GM23338 (cell line): ENCODE results near the gene IFNE. TPM values are rescaled to one million over a fixed set of nuclear protein-coding genes. Genes with fewer than 3 reads are reported as not detected.
A peak's percentile ranks its signal among the peaks of the same experiment; 100 is the strongest.

Experiments used
- ATAC-seq: fragments of 200-7000 bp; cut with Tn5 transposase; 3 replicates; pipeline ENCODE4 v1.9.1; 2020
- DNase-seq: peaks from one replicate; pipeline ENCODE4 v3.0.0-alpha.2; 2015; ENCODE audit warnings: low spot score
- H2AFZ ChIP-seq: fragments of 200-600 bp; sonication (generic); 2 replicates; pipeline ENCODE4 v1.8.0; 2016; ENCODE audit warnings: antibody characterized with exemption, mild to moderate bottlenecking, moderate library complexity
- H3F3A ChIP-seq: fragments of 200-600 bp; sonication (generic); replicated peaks from 2 replicates; pipeline ENCODE4 v1.8.0; 2017; ENCODE audit warnings: antibody characterized with exemption, mixed run types, low read depth
- H3K27ac ChIP-seq: fragments of 200-600 bp; sonication (generic); 2 replicates; pipeline ENCODE4 v1.6.1; 2016; ENCODE audit warnings: low read depth
- H3K27me3 ChIP-seq: fragments of 200-600 bp; sonication (generic); 2 replicates; pipeline ENCODE4 v1.8.0; 2016; ENCODE audit warnings: mild to moderate bottlenecking, mixed run types, moderate library complexity; ENCODE audit not compliant: insufficient read depth
- H3K36me3 ChIP-seq: fragments of 200-600 bp; sonication (generic); 2 replicates; pipeline ENCODE4 v1.8.0; 2016; ENCODE audit warnings: mild to moderate bottlenecking; ENCODE audit not compliant: insufficient read depth
- H3K4me1 ChIP-seq: fragments of 200-600 bp; sonication (generic); 2 replicates; pipeline ENCODE4 v1.8.0; 2016; ENCODE audit warnings: mild to moderate bottlenecking, moderate library complexity; ENCODE audit not compliant: insufficient read depth
- H3K4me2 ChIP-seq: fragments of 200-600 bp; sonication (generic); 2 replicates; pipeline ENCODE4 v1.7.1; 2017; ENCODE audit warnings: mixed run types
- H3K4me3 ChIP-seq: fragments of 200-600 bp; sonication (generic); 2 replicates; pipeline ENCODE4 v1.6.1; 2016; ENCODE audit warnings: mixed run types
- H3K79me2 ChIP-seq: fragments of 200-600 bp; sonication (generic); replicated peaks from 2 replicates; pipeline ENCODE4 v1.8.0; 2017; ENCODE audit warnings: mild to moderate bottlenecking; ENCODE audit not compliant: insufficient read depth
- H3K9me2 ChIP-seq: fragments of 200-600 bp; sonication (generic); 2 replicates; pipeline ENCODE4 v1.8.0; 2017; ENCODE audit not compliant: insufficient read depth
- H4K20me1 ChIP-seq: fragments of 200-600 bp; sonication (generic); replicated peaks from 2 replicates; pipeline ENCODE4 v1.8.0; 2017; ENCODE audit warnings: mild to moderate bottlenecking; ENCODE audit not compliant: insufficient read depth
- H3K27ac Mint-ChIP-seq: 2 replicates; pipeline ENCODE4 v1.8.0; 2020; ENCODE audit warnings: inconsistent platforms, mild to moderate bottlenecking, moderate library complexity, mixed read lengths
- H3K27me3 Mint-ChIP-seq: 3 replicates; pipeline ENCODE4 v1.8.0; 2022; ENCODE audit warnings: low read depth, mild to moderate bottlenecking, moderate library complexity, mixed read lengths, inconsistent platforms; ENCODE audit not compliant: insufficient read depth, poor library complexity
- H3K36me3 Mint-ChIP-seq: 3 replicates; pipeline ENCODE4 v1.8.0; 2021; ENCODE audit warnings: low read depth, mild to moderate bottlenecking, inconsistent platforms, moderate library complexity, mixed read lengths
- H3K4me1 Mint-ChIP-seq: 3 replicates; pipeline ENCODE4 v1.8.0; 2020; ENCODE audit warnings: mild to moderate bottlenecking, inconsistent platforms, mixed read lengths
- H3K4me3 Mint-ChIP-seq: 3 replicates; pipeline ENCODE4 v1.8.0; 2021; ENCODE audit warnings: moderate library complexity, mild to moderate bottlenecking, inconsistent platforms, mixed read lengths
- H3K9me3 Mint-ChIP-seq: 3 replicates; pipeline ENCODE4 v1.8.0; 2020; ENCODE audit warnings: moderate library complexity, mild to moderate bottlenecking, inconsistent platforms, mixed read lengths
- CTCF ChIP-seq, 2 experiments: fragments of 200-600 bp in 1 of 2; sonication (generic) in 1 of 2; conservative IDR thresholded peaks; 2 replicates each; pipeline versions ENCODE4 v1.5.1 to v1.6.1; 2016 to 2017; ENCODE audit warnings: antibody characterized with exemption in 2 of 2, low read depth in 2 of 2, mild to moderate bottlenecking in 2 of 2, moderate library complexity in 1 of 2
- ETS1 ChIP-seq: IDR thresholded peaks from 2 replicates; pipeline ENCODE4 v1.6.1; 2016; ENCODE audit warnings: antibody characterized with exemption
- EZH2phosphoT487 ChIP-seq: fragments of 200-600 bp; sonication (generic); IDR thresholded peaks from one replicate; pipeline ENCODE4 v1.8.1; 2018; ENCODE audit warnings: antibody characterized with exemption; ENCODE audit not compliant: unreplicated experiment
- JUNB ChIP-seq: IDR thresholded peaks from one replicate; pipeline ENCODE4 v1.6.1; 2016; ENCODE audit warnings: antibody characterized with exemption; ENCODE audit not compliant: unreplicated experiment
- NANOG ChIP-seq: IDR thresholded peaks from 2 replicates; pipeline ENCODE4 v1.6.1; 2016; ENCODE audit warnings: antibody characterized with exemption, borderline replicate concordance
- POLR2AphosphoS5 ChIP-seq: IDR thresholded peaks from 2 replicates; pipeline ENCODE4 v1.6.1; 2016; ENCODE audit warnings: antibody characterized with exemption, low read depth
- REST ChIP-seq: IDR thresholded peaks from one replicate; pipeline ENCODE4 v1.6.1; 2018; ENCODE audit warnings: antibody characterized with exemption; ENCODE audit not compliant: unreplicated experiment
- STAT1 ChIP-seq: IDR thresholded peaks from one replicate; pipeline ENCODE4 v1.6.1; 2016; ENCODE audit warnings: antibody characterized with exemption; ENCODE audit not compliant: unreplicated experiment
- ZNF114 ChIP-seq: fragments of 250-450 bp; sonication (Bioruptor Pico); IDR thresholded peaks from 2 replicates; pipeline ENCODE4 v1.5.0; 2020; ENCODE audit warnings: mild to moderate bottlenecking, moderate library complexity
- ZNF331 ChIP-seq: fragments of 250-450 bp; sonication (Bioruptor Pico); IDR thresholded peaks from 2 replicates; pipeline ENCODE4 v1.5.0; 2020; ENCODE audit warnings: low read depth, mild to moderate bottlenecking, moderate library complexity
- polyA plus RNA-seq: library from polyadenylated mRNA; unstranded; fragments of >200 nt; fragmentation: Nextera tagmentation; extraction: Ambion mirVana; gene quantifications from 2 replicates; pipeline ENCODE4 v1.2.1, GENCODE V29; 2016
- total RNA-seq: library from RNA; depleted of rRNA; stranded (reverse); fragments of >200 nt; shearing (Covaris generic); gene quantifications from 2 replicates; pipeline ENCODE4 v1.2.3, GENCODE V29; 2014

Gene IFNE
- total and polyA plus RNA-seq, 2 experiments from 2014 or later = 0.21 TPM; not detected in 1

GRCh38 chr9:21465859-21466518, 16.1 kb downstream of the IFNE start:
- no peak overlapping the region for H3K4me2 ChIP-seq
- H4K20me1 ChIP-seq = no peaks in the 10 kb centered on the region
- no peak overlapping the region for H3K4me3 Mint-ChIP-seq
- no peaks in the 10 kb centered on the region for H3K36me3 ChIP-seq
- H3K27ac ChIP-seq = no peak overlapping the region
- peaks cover 3% of the 10 kb centered on the region; the same call in 1 of the 2 replicates for H3K9me2 ChIP-seq
- TF ChIP-seq ETS1 (no peak), JUNB (no peak), CTCF (conservative IDR thresholded peaks at IDR 0.05; ENCODE audit: low read depth in 2 of 2) (peak; percentile 81 to 94), STAT1 (no peak), ZNF331 (CRISPR knock-in tag) (no peak), POLR2AphosphoS5 (no peak), REST (no peak)
- H3K79me2 ChIP-seq = no peaks in the 10 kb centered on the region
- DNase-seq (peak; percentile 84), ATAC-seq (peak; percentile 52; the same call in 2 of the 3 replicates)
- H3F3A ChIP-seq = no peaks in the 10 kb centered on the region
- H3K27me3 Mint-ChIP-seq = peaks cover 2% of the 10 kb centered on the region
- peaks cover 10% of the 10 kb centered on the region; the same call in 2 of the 3 replicates for H3K36me3 Mint-ChIP-seq
- H3K4me3 ChIP-seq = no peak overlapping the region
- peaks cover 26% of the 10 kb centered on the region for H3K9me3 Mint-ChIP-seq
- no peaks in the 10 kb centered on the region for H3K4me1 Mint-ChIP-seq
- H2AFZ ChIP-seq = no peak overlapping the region
- H3K4me1 ChIP-seq = 0 out of 2 replicates have a peak, but pooled peaks cover 1% of the 10 kb centered on the region
- H3K27ac Mint-ChIP-seq = no peak overlapping the region
- H3K27me3 ChIP-seq = no peaks in the 10 kb centered on the region

- Mint-ChIP-seq H3K36me3 (peaks cover 10% of the 10 kb centered on the region; the same call in 2 of the 3 replicates), H3K9me3 (peaks cover 26% of the 10 kb centered on the region), H3K4me3 (no peak overlapping the region), H3K27me3 (peaks cover 2% of the 10 kb centered on the region), H3K4me1 (no peaks in the 10 kb centered on the region), H3K27ac (no peak overlapping the region)
- H3K79me2 ChIP-seq = no peaks in the 10 kb centered on the region
- H2AFZ ChIP-seq = no peak overlapping the region
- no peak for DNase-seq
- H3K4me1 ChIP-seq = no peaks in the 10 kb centered on the region
- no peak for ATAC-seq
- H3K9me2 ChIP-seq = no peaks in the 10 kb centered on the region
- H3K36me3 ChIP-seq = no peaks in the 10 kb centered on the region
- no peaks in the 10 kb centered on the region for H3K27me3 ChIP-seq
- no peak overlapping the region for H3K4me2 ChIP-seq
- H3F3A ChIP-seq = no peaks in the 10 kb centered on the region
- no peak overlapping the region for H3K27ac ChIP-seq
- no peak overlapping the region for H3K4me3 ChIP-seq
- H4K20me1 ChIP-seq = no peaks in the 10 kb centered on the region
- TF ChIP-seq EZH2phosphoT487 = no peak
- TF ChIP-seq ZNF114 = no peak
- no peak for TF ChIP-seq POLR2AphosphoS5
- TF ChIP-seq CTCF (conservative IDR thresholded peaks at IDR 0.05; ENCODE audit: low read depth in 2 of 2) = no peak
- TF ChIP-seq NANOG = no peak
- no peak for TF ChIP-seq JUNB
- no peak for TF ChIP-seq ZNF331 (CRISPR knock-in tag)
Observed at GRCh38 chr9:21465138-21465537, 17.0 kb downstream of the IFNE start.
